Tibial nerve (tissue), 4 donors: ENCODE results near the gene THOC2.

ENCODE experiments used
- CTCF ChIP-seq, 5 experiments: fragments of 200-600 bp in 3 of 5; fragments of 450-650 bp in 2 of 5; sonication (generic) in 3 of 5; IDR thresholded peaks; one replicate each; pipeline ENCODE4 v1.5.1; 2016 to 2019; ENCODE audit warnings: antibody characterized with exemption in 5 of 5, mild to moderate bottlenecking in 3 of 5, moderate library complexity in 2 of 5
- EP300 ChIP-seq, 2 donors: sonication (generic); formaldehyde crosslinking; IDR thresholded peaks; one replicate each; pipeline ENCODE4 v1.6.1; 2017; ENCODE audit warnings: antibody characterized with exemption in 2 of 2, mild to moderate bottlenecking in 1 of 2
- POLR2A ChIP-seq, 2 donors: fragments of 450-650 bp; IDR thresholded peaks; one replicate each; pipeline ENCODE4 v1.6.1; 2017; ENCODE audit warnings: antibody characterized with exemption in 2 of 2, mild to moderate bottlenecking in 2 of 2, moderate library complexity in 2 of 2

DNA sequence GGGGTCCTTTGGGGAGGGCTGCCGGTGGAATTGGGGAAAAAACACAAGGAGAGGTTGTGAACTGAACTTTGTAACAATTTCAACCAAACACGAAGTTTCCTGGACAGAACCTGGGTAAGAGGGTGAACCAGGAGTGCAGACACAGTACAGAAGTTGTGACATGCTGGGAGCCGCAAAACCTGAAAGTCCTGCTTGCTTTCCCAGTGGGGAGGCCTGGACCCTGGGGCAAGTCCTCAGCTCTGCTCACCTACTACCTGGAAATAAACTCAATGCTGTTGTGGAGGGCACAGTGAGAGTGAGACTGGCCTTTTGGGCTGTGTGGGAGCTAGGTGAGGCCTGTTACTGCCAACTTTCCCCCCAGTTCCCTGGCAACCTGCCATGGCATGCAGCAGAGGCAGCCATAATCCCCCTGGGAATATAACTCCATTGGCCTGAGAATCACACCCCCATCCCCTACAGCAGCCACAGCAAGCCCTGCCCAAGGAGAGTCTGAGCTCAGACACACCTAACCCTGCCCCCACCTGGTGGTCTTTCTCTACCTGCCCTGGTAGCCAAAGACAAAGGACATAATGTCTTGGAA lies 162.8 kb downstream of the THOC2 start:
- TF ChIP-seq POLR2A (IDR thresholded peaks at IDR 0.05) (no peak), CTCF (IDR thresholded peaks at IDR 0.05) (no peak), EP300 (IDR thresholded peaks at IDR 0.05) (no peak)
